CD4-positive, alpha-beta memory T cell (primary cell): ENCODE measurements around the gene UNC5CL. TPM values are rescaled to one million over a fixed set of nuclear protein-coding genes. Genes with fewer than 3 reads are reported as not detected.

ENCODE experiments used
- CTCF ChIA-PET: fragments of 350-600 bp; sonication (Branson Sonifier 250); formaldehyde crosslinking; loops from one replicate; lab custom pipeline; 2021; ENCODE audit warnings: inconsistent platforms; ENCODE audit not compliant: partially characterized antibody; lab: Charles Lee
- POLR2A ChIA-PET: fragments of 350-600 bp; sonication (Branson Sonifier 250); formaldehyde crosslinking; loops from one replicate; lab custom pipeline; 2021; ENCODE audit not compliant: partially characterized antibody; lab: Charles Lee
- DNase-seq, 5 donors: peaks; one replicate each; pipeline versions ENCODE4 v3.0.0 to v3.0.0-alpha.2; 2020 to 2022; ENCODE audit warnings: mixed read lengths in 1 of 5
- H3K27ac ChIP-seq: one replicate; pipeline ENCODE4 v1.7.0; 2013; ENCODE audit warnings: low read depth, low read length
- H3K27me3 ChIP-seq: 2 replicates; pipeline ENCODE4 v1.7.0; 2013; ENCODE audit warnings: mild to moderate bottlenecking, low read length, moderate library complexity; ENCODE audit not compliant: insufficient read depth
- H3K36me3 ChIP-seq: 2 replicates; pipeline ENCODE4 v1.7.0; 2013; ENCODE audit warnings: mild to moderate bottlenecking, low read length, moderate library complexity; ENCODE audit not compliant: insufficient read depth
- H3K4me1 ChIP-seq: 2 replicates; pipeline ENCODE4 v1.7.0; 2013; ENCODE audit warnings: mild to moderate bottlenecking, low read length, moderate library complexity; ENCODE audit not compliant: insufficient read depth
- H3K4me3 ChIP-seq, 2 donors: one replicate each; pipeline ENCODE4 v1.7.0; 2013; ENCODE audit warnings: low read length in 2 of 2, mild to moderate bottlenecking in 1 of 2
- H3K9me3 ChIP-seq, 2 donors: one replicate each; pipeline ENCODE4 v1.7.0; 2013; ENCODE audit warnings: low read length in 2 of 2, control low read depth in 1 of 2; ENCODE audit not compliant: control insufficient read depth in 1 of 2
- H3K27ac Mint-ChIP-seq, 7 donors: one replicate each; pipeline ENCODE4 v1.8.0; 2020 to 2021; ENCODE audit warnings: mixed read lengths in 7 of 7, mild to moderate bottlenecking in 6 of 7, inconsistent platforms in 3 of 7, moderate library complexity in 3 of 7
- H3K27me3 Mint-ChIP-seq, 2 donors: one replicate each; pipeline ENCODE4 v1.8.0; 2020 to 2021; ENCODE audit warnings: mixed read lengths in 2 of 2
- H3K36me3 Mint-ChIP-seq, 2 donors: one replicate each; pipeline ENCODE4 v1.8.0; 2020 to 2021; ENCODE audit warnings: mixed read lengths in 2 of 2, inconsistent platforms in 1 of 2, mild to moderate bottlenecking in 1 of 2
- H3K4me1 Mint-ChIP-seq, 4 donors: one replicate each; pipeline ENCODE4 v1.8.0; 2020 to 2021; ENCODE audit warnings: mixed read lengths in 4 of 4, mild to moderate bottlenecking in 1 of 4
- H3K4me3 Mint-ChIP-seq, 8 donors: one replicate each; pipeline ENCODE4 v1.8.0; 2020 to 2021; ENCODE audit warnings: mixed read lengths in 8 of 8, mild to moderate bottlenecking in 7 of 8, moderate library complexity in 6 of 8, inconsistent platforms in 3 of 8
- H3K9me3 Mint-ChIP-seq, 8 donors: one replicate each; pipeline ENCODE4 v1.8.0; 2020 to 2021; ENCODE audit warnings: mixed read lengths in 8 of 8, mild to moderate bottlenecking in 5 of 8, inconsistent platforms in 3 of 8, moderate library complexity in 1 of 8
- intact Hi-C: fragments of 100-400 bp; cut with micrococcal nuclease; formaldehyde crosslinking; loops from one replicate; pipeline ENCODE4 v1.15.1; 2023
- polyA plus RNA-seq, 2 donors: library from polyadenylated mRNA; unstranded; fragments of 300-500 nt; fragmentation: Illumina TruSeq; gene quantifications; one replicate each; pipeline ENCODE4 v1.2.3, GENCODE V29; 2021
- total RNA-seq, 2 experiments: library from RNA; stranded (reverse); gene quantifications; one replicate each; pipeline ENCODE4 v1.2.3, GENCODE V29; 2021

Gene UNC5CL
- total and polyA plus RNA-seq, 4 experiments from 2014 or later = 0.13 to 6.4 (median 3.5) TPM

GRCh38 chr6:40989204-40990169 is 49.5 kb downstream of the UNC5CL start:
- Histone ChIP-seq H3K27me3 (no peaks in the 10 kb centered on the region), H3K4me1 (no peaks in the 10 kb centered on the region), H3K4me3 (no peak overlapping the region), H3K36me3 (no peaks in the 10 kb centered on the region), H3K27ac (no peak overlapping the region), H3K9me3 (no peaks in the 10 kb centered on the region)
- H3K4me3 Mint-ChIP-seq = no peak overlapping the region
- H3K9me3 Mint-ChIP-seq = no peaks in the 10 kb centered on the region
- ChIA-PET POLR2A (no interaction called here), CTCF (no interaction called here)
- no peaks in the 10 kb centered on the region for H3K36me3 Mint-ChIP-seq
- H3K27ac Mint-ChIP-seq = no peak overlapping the region
- no peak for DNase-seq
- intact Hi-C loops = no loop called here
- no peaks in the 10 kb centered on the region for H3K4me1 Mint-ChIP-seq
- H3K27me3 Mint-ChIP-seq = peaks cover 24 to 34% of the 10 kb centered on the region in 2 donors

- peaks cover 19 to 35% of the 10 kb centered on the region in 2 donors for H3K27me3 Mint-ChIP-seq
- no peaks in the 10 kb centered on the region for H3K4me1 Mint-ChIP-seq
- Histone ChIP-seq H3K4me1 (no peaks in the 10 kb centered on the region), H3K27ac (no peak overlapping the region), H3K27me3 (no peaks in the 10 kb centered on the region), H3K36me3 (no peaks in the 10 kb centered on the region), H3K4me3 (no peak overlapping the region), H3K9me3 (no peaks in the 10 kb centered on the region)
- ChIA-PET CTCF (no interaction called here), POLR2A (no interaction called here)
- H3K36me3 Mint-ChIP-seq = no peaks in the 10 kb centered on the region
- no peak for DNase-seq
- H3K4me3 Mint-ChIP-seq = no peak overlapping the region
- intact Hi-C loops = no loop called here
- H3K27ac Mint-ChIP-seq = no peak overlapping the region
- H3K9me3 Mint-ChIP-seq = peaks cover 0 to 6% (median 0%) of the 10 kb centered on the region in 8 donors
Observed at GRCh38 chr6:40988634-40989033, 50.4 kb downstream of the UNC5CL start.

DNA sequence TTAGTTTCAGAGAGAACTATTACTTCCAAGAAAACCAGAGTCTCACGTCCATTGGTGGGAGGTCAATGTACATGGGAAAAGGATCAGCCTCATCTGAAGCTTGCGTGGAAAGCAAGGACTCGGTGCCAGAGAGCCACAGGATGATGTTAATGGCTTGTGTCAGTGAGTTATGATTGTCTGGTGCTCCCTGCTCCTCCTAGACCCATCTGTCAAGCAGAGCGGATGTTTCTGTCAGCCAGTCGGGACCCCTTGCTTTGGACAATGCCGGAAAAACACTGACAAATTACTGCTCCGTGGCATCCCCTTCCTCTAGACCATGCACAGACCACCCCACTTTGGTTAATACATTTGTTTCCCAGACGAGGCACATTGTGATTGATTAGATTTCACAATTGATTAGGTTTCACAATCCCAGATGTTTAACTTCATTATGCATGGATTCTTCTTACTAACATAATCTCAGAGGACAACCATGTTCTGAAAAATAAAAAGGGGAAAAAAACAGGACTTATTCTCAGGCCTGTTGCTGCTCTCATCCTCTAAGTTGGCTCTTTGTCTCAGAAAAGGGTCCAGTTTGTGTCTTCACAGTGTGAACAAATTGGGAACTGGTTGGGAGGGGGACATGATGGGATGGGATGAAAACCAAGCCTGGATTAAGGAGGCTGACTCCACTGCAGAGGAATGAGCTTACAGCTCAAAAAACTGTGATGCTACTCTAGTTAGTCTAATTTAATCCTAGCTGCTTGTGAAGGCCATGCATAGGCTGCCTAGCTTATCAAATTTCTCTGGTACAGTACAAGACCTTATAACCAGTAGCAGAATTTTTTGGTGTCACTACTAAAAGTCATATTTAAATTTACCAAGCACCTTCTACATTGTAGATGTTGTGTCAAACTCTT is 51.9 kb downstream of the UNC5CL start:
- no peaks in the 10 kb centered on the region for H3K36me3 ChIP-seq
- no peak overlapping the region for H3K4me3 Mint-ChIP-seq
- peaks cover 0 to 8% (median 0%) of the 10 kb centered on the region in 8 donors for H3K9me3 Mint-ChIP-seq
- no peak for DNase-seq
- no peak overlapping the region for H3K27ac ChIP-seq
- H3K27ac Mint-ChIP-seq = no peak overlapping the region
- CTCF ChIA-PET = no interaction called here
- H3K27me3 ChIP-seq = no peaks in the 10 kb centered on the region
- POLR2A ChIA-PET = no interaction called here
- intact Hi-C loops = no loop called here
- no peaks in the 10 kb centered on the region for H3K4me1 Mint-ChIP-seq
- H3K9me3 ChIP-seq = no peaks in the 10 kb centered on the region
- H3K27me3 Mint-ChIP-seq = peaks cover 22 to 39% of the 10 kb centered on the region in 2 donors
- no peaks in the 10 kb centered on the region for H3K36me3 Mint-ChIP-seq
- no peak overlapping the region for H3K4me3 ChIP-seq
- H3K4me1 ChIP-seq = no peaks in the 10 kb centered on the region

DNA sequence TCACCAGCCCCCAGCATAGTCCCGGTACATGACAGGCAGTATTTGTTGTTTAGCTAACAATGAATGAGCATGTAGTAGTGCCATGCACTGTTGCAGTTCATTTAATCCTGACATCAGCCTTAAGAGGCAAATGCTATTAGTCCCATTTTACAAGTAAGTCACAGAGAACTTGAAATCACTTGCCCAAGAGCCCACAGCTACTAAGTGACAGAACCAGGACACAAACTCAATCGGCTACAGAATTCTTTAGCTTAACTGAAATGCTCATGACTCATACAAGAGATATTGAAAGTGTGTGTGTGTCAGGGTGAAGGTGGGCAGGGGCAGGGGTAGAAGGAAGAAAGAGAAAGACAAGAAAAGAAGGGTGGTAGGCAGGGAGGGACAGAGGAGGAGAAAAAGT is 52.7 kb downstream of the UNC5CL start:
- Mint-ChIP-seq H3K27ac (no peak overlapping the region), H3K9me3 (peaks cover 0 to 8% (median 0%) of the 10 kb centered on the region in 8 donors), H3K4me3 (no peak overlapping the region), H3K36me3 (no peaks in the 10 kb centered on the region), H3K4me1 (no peaks in the 10 kb centered on the region), H3K27me3 (peaks cover 18 to 38% of the 10 kb centered on the region in 2 donors)
- ChIA-PET POLR2A (no interaction called here), CTCF (interaction anchor here (0.5 kb wide), 1 partner anchor 22 kb away, joined by 3 read pairs; no protein-coding TSS in a partner anchor)
- H3K4me1 ChIP-seq = no peaks in the 10 kb centered on the region
- H3K36me3 ChIP-seq = no peaks in the 10 kb centered on the region
- no peak overlapping the region for H3K27ac ChIP-seq
- H3K9me3 ChIP-seq = no peaks in the 10 kb centered on the region
- intact Hi-C loops = no loop called here
- H3K27me3 ChIP-seq = no peaks in the 10 kb centered on the region
- no peak for DNase-seq
- no peak overlapping the region for H3K4me3 ChIP-seq

DNA sequence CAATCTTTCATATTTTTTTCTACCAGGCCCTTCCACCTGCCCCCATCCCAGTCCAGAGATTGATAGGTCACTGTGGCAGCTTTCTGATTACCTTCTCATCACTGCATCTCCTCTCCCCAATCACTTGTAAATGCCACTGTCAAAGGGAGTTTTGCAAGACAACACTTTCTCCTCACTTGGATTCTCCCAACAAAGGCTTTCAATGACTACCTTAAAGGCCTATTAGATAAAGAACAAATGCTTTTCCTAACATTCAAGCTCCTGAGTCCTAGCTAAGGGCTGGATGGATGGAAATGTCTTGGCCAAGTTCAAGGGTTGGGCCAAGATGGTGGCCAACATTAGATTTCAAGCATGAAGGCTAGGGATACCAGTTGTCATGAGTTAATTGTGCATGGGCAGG is 55.3 kb downstream of the UNC5CL start:
- H3K4me3 ChIP-seq = no peak overlapping the region
- H3K9me3 Mint-ChIP-seq = peaks cover 0 to 8% (median 0%) of the 10 kb centered on the region in 8 donors
- H3K27me3 ChIP-seq = no peaks in the 10 kb centered on the region
- ChIA-PET CTCF (no interaction called here), POLR2A (no interaction called here)
- no peaks in the 10 kb centered on the region for H3K36me3 Mint-ChIP-seq
- H3K27me3 Mint-ChIP-seq = peaks cover 36 to 41% of the 10 kb centered on the region in 2 donors
- intact Hi-C loops = no loop called here
- H3K4me1 Mint-ChIP-seq = no peaks in the 10 kb centered on the region
- no peak overlapping the region for H3K27ac Mint-ChIP-seq
- H3K4me1 ChIP-seq = no peaks in the 10 kb centered on the region
- H3K9me3 ChIP-seq = no peaks in the 10 kb centered on the region
- H3K27ac ChIP-seq = no peak overlapping the region
- DNase-seq = no peak
- no peak overlapping the region for H3K4me3 Mint-ChIP-seq
- no peaks in the 10 kb centered on the region for H3K36me3 ChIP-seq

DNA sequence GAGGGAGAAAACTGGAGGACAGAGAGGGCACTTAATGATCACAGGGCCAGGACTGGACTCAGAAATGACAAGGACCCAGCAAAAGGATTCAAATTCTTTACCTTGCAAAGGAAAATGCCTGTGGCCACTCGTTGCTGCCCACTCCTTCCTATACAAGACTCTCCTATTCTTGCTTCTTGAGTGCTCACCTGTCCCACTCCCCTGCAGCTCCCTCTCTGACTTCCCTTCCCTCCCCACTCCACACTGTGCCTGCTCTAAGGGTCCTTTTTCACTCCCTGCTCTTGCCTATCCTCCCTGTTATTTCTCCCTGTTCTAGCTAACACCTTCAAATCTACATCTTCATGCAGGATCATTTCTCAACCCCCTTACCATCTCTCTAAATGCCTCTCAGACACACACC is 56.1 kb downstream of the UNC5CL start:
- Mint-ChIP-seq H3K36me3 (no peaks in the 10 kb centered on the region), H3K27me3 (peaks cover 40% of the 10 kb centered on the region in 2 donors), H3K4me3 (no peak overlapping the region), H3K27ac (no peak overlapping the region), H3K9me3 (peaks cover 0 to 8% (median 0%) of the 10 kb centered on the region in 8 donors), H3K4me1 (no peaks in the 10 kb centered on the region)
- no peak overlapping the region for H3K27ac ChIP-seq
- intact Hi-C loops = no loop called here
- DNase-seq = no peak
- no peak overlapping the region for H3K4me3 ChIP-seq
- H3K9me3 ChIP-seq = no peaks in the 10 kb centered on the region
- CTCF ChIA-PET = no interaction called here
- no peaks in the 10 kb centered on the region for H3K27me3 ChIP-seq
- H3K36me3 ChIP-seq = no peaks in the 10 kb centered on the region
- POLR2A ChIA-PET = no interaction called here
- no peaks in the 10 kb centered on the region for H3K4me1 ChIP-seq

DNA sequence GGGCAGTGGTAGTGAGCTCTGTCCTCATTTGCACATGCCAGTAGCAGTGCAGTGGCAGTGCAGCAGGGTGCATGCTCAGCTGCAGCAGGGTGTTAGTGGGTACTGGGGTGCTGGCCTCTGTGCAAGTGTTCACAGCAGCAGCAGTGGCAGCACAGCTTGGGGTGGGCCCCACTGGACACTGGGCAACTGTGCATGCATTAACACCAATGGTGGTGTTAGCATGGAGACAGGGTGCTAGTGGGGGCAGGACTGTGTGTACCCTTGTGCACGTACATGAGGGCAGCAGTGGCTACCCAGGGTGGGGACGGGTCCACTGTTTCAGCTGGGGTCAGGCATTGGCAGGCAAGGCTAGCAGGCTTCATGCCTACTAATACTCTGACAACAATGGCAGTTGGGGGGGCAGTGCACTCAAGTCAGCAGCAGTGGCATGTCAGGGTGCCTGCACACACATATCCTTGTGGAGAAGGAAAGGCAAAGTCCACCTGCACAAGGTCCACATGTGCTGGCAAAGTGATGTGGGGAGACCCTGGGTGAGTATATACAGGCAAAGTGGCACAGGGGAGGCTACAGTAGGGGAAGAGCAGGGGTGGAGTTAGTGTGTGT is 60.2 kb downstream of the UNC5CL start:
- Histone ChIP-seq H3K4me3 (no peak overlapping the region), H3K4me1 (no peaks in the 10 kb centered on the region), H3K9me3 (no peaks in the 10 kb centered on the region), H3K36me3 (no peaks in the 10 kb centered on the region), H3K27me3 (no peaks in the 10 kb centered on the region), H3K27ac (no peak overlapping the region)
- no peak for DNase-seq
- Mint-ChIP-seq H3K36me3 (no peaks in the 10 kb centered on the region), H3K9me3 (peaks cover 0 to 14% (median 3%) of the 10 kb centered on the region in 8 donors), H3K27ac (no peak overlapping the region), H3K4me3 (no peak overlapping the region), H3K27me3 (peaks cover 51 to 57% of the 10 kb centered on the region in 2 donors), H3K4me1 (no peaks in the 10 kb centered on the region)
- intact Hi-C loops = no loop called here
- CTCF ChIA-PET = no interaction called here
- POLR2A ChIA-PET = no interaction called here
